ENCODE measurements around the gene DCHS2.
A peak's percentile ranks its signal among the peaks of the same experiment; 100 is the strongest.

DCHS2 gene

GRCh38 chr4:154454710-154455109, 36.9 kb downstream of the DCHS2 start:
- DNase-seq (ENCODE audit: low read depth): no peak

GRCh38 chr4:154452798-154453346, 38.7 kb downstream of the DCHS2 start:
- no peak for DNase-seq (ENCODE audit: low read depth)

GRCh38 chr4:154450966-154451365, 40.6 kb downstream of the DCHS2 start:
- no peak for DNase-seq (ENCODE audit: low read depth)

- DNase-seq (ENCODE audit: low read depth): no peak
These were observed 46.6 kb downstream of the DCHS2 start for GRCh38 chr4:154444958-154445357.

GRCh38 chr4:154441982-154442381, 49.6 kb downstream of the DCHS2 start:
- DNase-seq (ENCODE audit: low read depth): no peak

- no peak for DNase-seq (ENCODE audit: low read depth)
These were observed 50.5 kb downstream of the DCHS2 start for GRCh38 chr4:154441124-154441523.

- no peak for DNase-seq (ENCODE audit: low read depth)
These were observed 52.4 kb downstream of the DCHS2 start for GRCh38 chr4:154439224-154439623.

- no peak for DNase-seq (ENCODE audit: low read depth)
These were observed 55.7 kb downstream of the DCHS2 start for GRCh38 chr4:154435895-154436294.

GRCh38 chr4:154433543-154433942, 58.1 kb downstream of the DCHS2 start:
- DNase-seq (ENCODE audit: low read depth): no peak

GRCh38 chr4:154429176-154429575, 62.4 kb downstream of the DCHS2 start:
- DNase-seq (ENCODE audit: low read depth): no peak

GRCh38 chr4:154427149-154427548, 64.5 kb downstream of the DCHS2 start:
- no peak for DNase-seq (ENCODE audit: low read depth)

GRCh38 chr4:154425514-154425913, 66.1 kb downstream of the DCHS2 start:
- DNase-seq (ENCODE audit: low read depth): no peak

GRCh38 chr4:154424810-154425484, 66.7 kb downstream of the DCHS2 start:
- DNase-seq (ENCODE audit: low read depth): no peak

GRCh38 chr4:154422152-154422551, 69.4 kb downstream of the DCHS2 start:
- DNase-seq (ENCODE audit: low read depth): no peak

- DNase-seq (ENCODE audit: low read depth): no peak
These were observed 70.0 kb downstream of the DCHS2 start for GRCh38 chr4:154421618-154422017.

- DNase-seq (ENCODE audit: low read depth): no peak
These were observed 74.3 kb downstream of the DCHS2 start for GRCh38 chr4:154417373-154417673.

- no peak for DNase-seq (ENCODE audit: low read depth)
These were observed 75.4 kb downstream of the DCHS2 start for GRCh38 chr4:154416190-154416547.

- no peak for DNase-seq (ENCODE audit: low read depth)
These were observed 76.3 kb downstream of the DCHS2 start for GRCh38 chr4:154415313-154415712.

GRCh38 chr4:154414796-154415195, 76.8 kb downstream of the DCHS2 start:
- DNase-seq (ENCODE audit: low read depth): no peak

GRCh38 chr4:154414371-154414770, 77.2 kb downstream of the DCHS2 start:
- DNase-seq (ENCODE audit: low read depth): no peak

- DNase-seq (ENCODE audit: low read depth): no peak
These were observed 84.2 kb downstream of the DCHS2 start for GRCh38 chr4:154407443-154407842.

GRCh38 chr4:154406018-154406795, 85.4 kb downstream of the DCHS2 start:
- no peak for DNase-seq (ENCODE audit: low read depth)

GRCh38 chr4:154399259-154399974, 92.2 kb downstream of the DCHS2 start:
- peak; percentile 51 for DNase-seq (ENCODE audit: low read depth)
